HG03103 (cell line): ENCODE measurements around the gene PLCH1.

ENCODE experiments used
- ATAC-seq: cut with Tn5 transposase; IDR thresholded peaks from one replicate; pipeline ENCODE4 v1.9.1; 2021; ENCODE audit warnings: low read depth; ENCODE audit not compliant: unreplicated experiment

Gene PLCH1

GRCh38 chr3:155497930-155498647 is 246.8 kb downstream of the PLCH1 start:
- no peak for ATAC-seq

DNA sequence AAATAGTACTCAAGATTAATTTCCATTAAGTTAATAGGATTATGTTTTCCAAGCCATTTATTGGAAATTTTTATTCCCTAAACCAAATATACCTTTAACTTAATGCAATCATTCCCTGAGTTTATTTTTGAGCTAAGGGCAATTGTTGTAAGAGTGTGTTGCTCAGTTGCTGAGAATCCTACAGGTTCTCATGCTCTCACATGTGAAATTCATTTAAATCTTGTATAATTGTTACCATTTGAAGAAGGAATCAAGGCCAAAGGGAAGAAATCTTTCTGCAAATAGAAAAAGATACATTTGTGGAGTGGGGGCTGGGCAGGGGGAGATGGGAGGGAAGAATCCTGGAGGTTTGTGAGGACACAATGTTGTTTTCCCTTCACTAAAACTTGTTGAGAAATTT is 248.7 kb downstream of the PLCH1 start:
- no peak for ATAC-seq

- peak; percentile 71 for ATAC-seq
These were observed 249.5 kb downstream of the PLCH1 start for GRCh38 chr3:155495387-155495786.

GRCh38 chr3:155494332-155494731 is 250.5 kb downstream of the PLCH1 start:
- peak; percentile 54 for ATAC-seq

GRCh38 chr3:155492841-155493240 is 252.0 kb downstream of the PLCH1 start:
- no peak for ATAC-seq

GRCh38 chr3:155491696-155492095 is 253.2 kb downstream of the PLCH1 start:
- no peak for ATAC-seq

DNA sequence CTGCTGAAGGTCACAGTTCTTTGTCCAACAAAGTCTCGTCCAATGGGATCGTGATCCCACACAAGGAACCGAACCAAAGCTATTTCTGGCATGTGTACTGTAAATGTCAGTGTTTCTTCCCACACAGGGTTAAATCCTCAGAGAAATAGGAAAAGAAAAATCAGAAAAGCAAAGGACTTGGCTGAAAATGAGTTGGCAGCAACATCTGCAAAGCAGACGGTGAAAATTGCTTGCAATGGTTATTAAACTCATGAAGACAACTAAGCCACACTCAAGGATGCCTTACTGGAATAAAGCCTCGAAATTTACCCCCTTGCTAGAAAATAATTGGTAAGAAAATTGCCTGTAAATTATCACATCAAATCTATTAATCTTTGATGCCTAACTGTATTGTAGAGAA is 256.2 kb downstream of the PLCH1 start:
- no peak for ATAC-seq

- ATAC-seq = no peak
These were observed 259.0 kb downstream of the PLCH1 start for GRCh38 chr3:155485897-155486296.

DNA sequence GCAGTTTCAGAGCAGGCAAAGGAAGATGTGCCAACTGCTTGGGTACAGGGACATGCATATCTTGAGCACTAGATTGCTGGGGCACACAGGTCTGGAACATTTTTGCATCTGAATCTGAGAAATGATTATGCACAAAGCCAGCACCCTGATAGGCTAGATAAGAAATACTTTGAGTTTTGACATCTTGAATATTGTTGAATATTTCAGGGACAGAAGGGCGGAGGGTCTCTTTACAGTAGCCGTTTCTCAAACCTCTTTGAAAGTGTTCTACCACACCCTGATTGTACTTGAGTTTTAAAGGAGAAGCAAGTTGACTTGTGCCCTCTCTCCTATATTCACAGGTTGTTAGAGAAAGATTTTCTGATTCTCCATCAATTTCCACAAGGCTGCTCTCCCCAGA is 263.3 kb downstream of the PLCH1 start:
- ATAC-seq = no peak

DNA sequence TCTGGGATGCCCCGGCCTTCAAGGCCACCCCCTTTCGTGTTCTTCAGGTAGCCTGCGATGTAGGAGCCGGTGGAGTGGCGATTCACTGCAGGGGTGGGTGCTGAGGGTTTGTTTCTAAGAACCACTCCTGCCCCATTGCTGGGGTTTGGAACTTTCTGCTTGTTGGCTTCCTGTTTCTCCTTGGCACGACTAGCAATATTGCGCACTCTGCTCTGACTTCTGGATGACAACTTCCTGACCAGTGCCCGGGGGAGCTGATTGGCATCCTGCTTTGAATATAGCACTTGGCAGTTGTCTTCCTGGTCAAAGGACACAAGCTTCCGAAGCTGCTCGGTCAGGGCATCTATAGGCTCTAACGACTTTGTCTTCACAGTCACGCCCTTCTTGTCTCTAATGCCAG is 263.8 kb downstream of the PLCH1 start:
- no peak for ATAC-seq

- ATAC-seq = no peak
These were observed 279.2 kb downstream of the PLCH1 start for GRCh38 chr3:155465664-155466063.

GRCh38 chr3:155462672-155463071 is 282.2 kb downstream of the PLCH1 start:
- no peak for ATAC-seq

GRCh38 chr3:155457591-155457990 is 287.3 kb downstream of the PLCH1 start:
- no peak for ATAC-seq

- no peak for ATAC-seq
These were observed 289.1 kb downstream of the PLCH1 start for GRCh38 chr3:155455765-155456164.

GRCh38 chr3:155453512-155453911 is 291.4 kb downstream of the PLCH1 start:
- ATAC-seq = no peak

GRCh38 chr3:155449613-155450267 is 295.1 kb downstream of the PLCH1 start:
- no peak for ATAC-seq

DNA sequence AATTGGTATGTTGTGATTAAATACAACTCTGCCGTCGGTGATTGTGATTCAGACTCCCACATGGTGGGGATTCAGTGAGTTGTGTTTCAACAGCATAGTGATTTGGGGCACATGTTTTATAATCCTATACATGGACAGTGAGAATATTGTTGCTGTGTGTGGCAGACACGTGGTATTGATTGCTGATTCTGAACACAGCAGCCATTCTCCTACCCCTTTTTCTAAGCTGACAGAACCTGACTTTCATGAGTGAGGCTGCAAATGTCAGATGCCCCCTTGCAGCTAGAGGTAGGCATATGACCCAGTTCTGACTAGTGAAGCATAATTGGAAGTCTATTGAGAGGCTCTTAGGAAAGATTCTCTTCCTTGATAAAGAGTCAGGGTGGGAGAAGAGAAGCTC is 296.3 kb downstream of the PLCH1 start:
- no peak for ATAC-seq

- ATAC-seq = no peak
These were observed 298.5 kb downstream of the PLCH1 start for GRCh38 chr3:155446366-155446765.

DNA sequence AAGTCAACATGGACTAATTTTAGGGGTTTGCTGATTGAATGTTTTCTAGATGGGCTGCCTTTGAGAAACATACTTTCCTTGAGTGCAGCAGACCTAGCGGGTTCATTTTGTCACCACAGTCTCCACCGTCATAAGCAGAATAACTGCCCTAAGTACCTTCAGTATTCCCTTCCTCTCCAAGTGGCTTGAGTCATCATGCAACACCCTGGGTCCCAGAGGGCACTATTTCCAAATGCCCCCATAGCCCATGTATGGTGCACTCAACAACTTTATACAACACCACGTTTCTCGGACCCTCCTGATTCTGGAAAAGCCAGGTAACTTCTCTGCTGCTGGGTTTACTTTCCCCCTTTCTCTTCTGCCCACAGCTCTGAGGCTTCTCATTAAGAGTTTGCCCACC is 300.1 kb downstream of the PLCH1 start:
- ATAC-seq = no peak

DNA sequence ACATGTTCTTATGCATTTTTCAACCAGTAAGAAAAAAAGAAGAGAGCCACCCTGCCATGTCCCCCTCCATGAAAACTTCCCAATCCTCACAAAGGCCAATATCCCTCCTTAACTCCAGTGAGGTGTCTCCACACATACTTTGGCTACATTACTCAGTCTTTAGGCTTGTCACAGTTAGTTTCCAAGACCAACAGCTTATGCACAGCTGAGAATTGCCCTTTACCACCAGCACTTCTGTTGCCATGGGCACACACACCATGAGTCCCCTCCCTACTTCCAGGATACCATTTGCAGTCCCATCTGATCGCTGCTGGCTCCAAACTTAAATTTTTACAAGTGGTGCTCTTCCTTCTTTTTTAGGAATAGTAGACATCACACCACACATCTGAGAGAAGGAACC is 301.1 kb downstream of the PLCH1 start:
- ATAC-seq = no peak

DNA sequence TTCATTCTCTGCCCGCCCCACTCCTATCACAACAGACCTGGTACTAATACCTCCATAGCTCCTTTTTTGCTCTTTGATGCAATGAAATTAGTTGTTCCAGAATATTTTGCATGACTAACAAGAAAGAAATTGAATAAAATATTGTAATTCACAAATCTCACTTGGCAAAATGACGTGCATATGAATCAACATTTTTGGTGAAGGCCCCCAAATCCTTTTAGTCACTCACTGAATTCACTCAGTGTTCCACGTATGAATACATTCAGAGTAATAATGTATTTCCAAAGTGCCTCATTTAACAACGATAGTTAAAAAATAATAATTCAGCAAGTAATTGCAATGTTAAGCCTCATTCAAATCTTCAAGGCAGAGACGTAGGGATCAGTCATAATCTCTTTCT is 302.8 kb downstream of the PLCH1 start:
- ATAC-seq = no peak

DNA sequence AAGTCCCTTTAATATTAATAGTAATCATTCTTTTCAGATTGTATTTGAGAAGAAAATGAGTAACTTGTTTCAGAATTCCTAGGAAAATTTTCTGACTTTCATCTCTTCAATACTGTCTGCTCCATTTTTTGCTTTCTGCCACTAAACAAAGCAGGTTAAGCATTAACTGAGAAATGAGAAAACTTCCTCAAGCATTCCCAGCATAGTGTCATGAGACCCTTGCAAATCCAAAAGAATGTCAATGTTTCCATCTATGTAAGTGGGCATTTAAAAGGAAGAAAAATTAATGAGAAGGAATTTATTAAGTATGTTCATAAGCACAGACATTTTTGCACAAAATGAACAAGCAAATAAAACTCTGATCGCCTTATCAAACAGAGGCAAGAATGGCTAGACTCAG is 303.4 kb downstream of the PLCH1 start:
- ATAC-seq = no peak
